SK-N-SH (cell line): Measurements from ENCODE around the gene ZMYM2. TPM values are rescaled to one million over a fixed set of nuclear protein-coding genes. Genes with fewer than 3 reads are reported as not detected.

Source experiments
- CTCF ChIA-PET: fragments of 300-600, 350-600 bp; formaldehyde crosslinking; extraction: SDS; loops from one replicate; lab custom pipeline; 2021; lab: Yijun Ruan, JAX
- POLR2A ChIA-PET: fragments of 350-600 bp; sonication (Branson Sonifier 250); formaldehyde crosslinking; extraction: SDS; loops from one replicate; lab custom pipeline; 2020; ENCODE audit warnings: antibody characterized with exemption, inconsistent platforms; lab: Yijun Ruan, JAX
- DNase-seq: peaks from one replicate; pipeline ENCODE4 v3.0.0; 2012
- H2AFZ ChIP-seq: fragments of 200-600 bp; sonication (generic); 2 replicates; pipeline ENCODE4 v1.8.1; 2016; ENCODE audit warnings: antibody characterized with exemption, mild to moderate bottlenecking, low read depth
- H3F3A ChIP-seq: fragments of 200-600 bp; sonication (generic); replicated peaks from 2 replicates; pipeline ENCODE3; 2016; ENCODE audit warnings: antibody characterized with exemption, mild to moderate bottlenecking; ENCODE audit not compliant: insufficient read depth
- H3K27ac ChIP-seq, 2 experiments: fragments of 200-500 bp in 1 of 2; fragments of 200-600 bp in 1 of 2; sonication (Bioruptor generic) in 1 of 2; sonication (generic), shearing (Covaris generic) in 1 of 2; 2 replicates each; pipeline versions ENCODE4 v1.5.1 to v1.6.1; 2014 to 2016; ENCODE audit warnings: low read depth in 2 of 2, inconsistent platforms in 1 of 2, low read length in 1 of 2, mild to moderate bottlenecking in 1 of 2, mixed read lengths in 1 of 2
- H3K27me3 ChIP-seq: fragments of 200-600 bp; sonication (generic), shearing (Covaris generic); 2 replicates; pipeline ENCODE4 v1.6.1; 2016; ENCODE audit warnings: mixed run types; ENCODE audit not compliant: insufficient read depth
- H3K36me3 ChIP-seq, 2 experiments: fragments of 200-500 bp in 1 of 2; fragments of 200-600 bp in 1 of 2; sonication (Bioruptor generic) in 1 of 2; sonication (generic) in 1 of 2; replicated peaks in 1 of 2; 2 replicates each; pipeline versions ENCODE3 to v1.5.1; 2014 to 2016; ENCODE audit warnings: low read length in 1 of 2, mild to moderate bottlenecking in 1 of 2; ENCODE audit not compliant: insufficient read depth in 2 of 2, control insufficient read depth in 1 of 2
- H3K4me1 ChIP-seq, 2 experiments: fragments of 200-500 bp in 1 of 2; fragments of 200-600 bp in 1 of 2; sonication (Bioruptor generic) in 1 of 2; sonication (generic), shearing (Covaris generic) in 1 of 2; 2 replicates each; pipeline versions ENCODE4 v1.5.1 to v1.6.1; 2014 to 2016; ENCODE audit warnings: low read depth in 1 of 2, low read length in 1 of 2, mixed run types in 1 of 2; ENCODE audit not compliant: insufficient read depth in 2 of 2, control insufficient read depth in 1 of 2
- H3K4me2 ChIP-seq: fragments of 200-600 bp; sonication (generic), shearing (Covaris generic); 2 replicates; pipeline ENCODE4 v1.6.1; 2017; ENCODE audit warnings: mixed run types
- H3K4me3 ChIP-seq, 2 experiments: fragments of 200-500 bp in 1 of 2; fragments of 200-600 bp in 1 of 2; sonication (Bioruptor generic) in 1 of 2; sonication (generic), shearing (Covaris generic) in 1 of 2; 2 replicates each; pipeline versions ENCODE4 v1.5.1 to v1.8.1; 2014 to 2016; ENCODE audit warnings: low read depth in 2 of 2, inconsistent platforms in 1 of 2, low read length in 1 of 2, mild to moderate bottlenecking in 1 of 2, mixed read lengths in 1 of 2, moderate library complexity in 1 of 2
- H3K79me2 ChIP-seq: fragments of 200-600 bp; sonication (generic); 2 replicates; pipeline ENCODE4 v1.8.1; 2017; ENCODE audit warnings: mild to moderate bottlenecking; ENCODE audit not compliant: insufficient read depth
- H3K9ac ChIP-seq: fragments of 200-600 bp; sonication (generic); 2 replicates; pipeline ENCODE4 v1.6.1; 2017; ENCODE audit warnings: mixed run types
- H3K9me2 ChIP-seq: fragments of 200-600 bp; sonication (generic); 2 replicates; pipeline ENCODE4 v1.6.1; 2017; ENCODE audit warnings: mixed run types
- H3K9me3 ChIP-seq: fragments of 200-600 bp; sonication (generic); 2 replicates; pipeline ENCODE4 v1.6.1; 2017; ENCODE audit warnings: mixed run types, mild to moderate bottlenecking, moderate library complexity
- H4K20me1 ChIP-seq: fragments of 200-600 bp; sonication (generic); 2 replicates; pipeline ENCODE4 v1.6.1; 2017; ENCODE audit warnings: mild to moderate bottlenecking, mixed run types; ENCODE audit not compliant: insufficient read depth
- CTCF ChIP-seq: fragments of 200-600 bp; sonication (generic); IDR thresholded peaks from 2 replicates; pipeline ENCODE4 v1.6.1; 2017; ENCODE audit warnings: antibody characterized with exemption, mild to moderate bottlenecking, moderate library complexity
- FOSL2 ChIP-seq: IDR thresholded peaks from 2 replicates; pipeline ENCODE4 v1.4.0; 2012; ENCODE audit warnings: low read depth, mild to moderate bottlenecking, moderate library complexity, borderline replicate concordance
- FOXM1 ChIP-seq: IDR thresholded peaks from 2 replicates; pipeline ENCODE4 v1.4.0; 2012; ENCODE audit warnings: low read depth, mild to moderate bottlenecking
- GATA2 ChIP-seq: sonication (generic); formaldehyde crosslinking; IDR thresholded peaks from 2 replicates; pipeline ENCODE4 v1.5.0; 2020; ENCODE audit warnings: mild to moderate bottlenecking, missing genetic modification reagents
- IRF3 ChIP-seq: fragments of 150-350 bp; IDR thresholded peaks from 2 replicates; pipeline ENCODE4 v1.6.1; 2016; ENCODE audit warnings: mild to moderate bottlenecking, low read depth, low read length
- JUND ChIP-seq: IDR thresholded peaks from 2 replicates; pipeline ENCODE4 v1.4.0; 2012
- MAX ChIP-seq: IDR thresholded peaks from 2 replicates; pipeline ENCODE4 v1.4.0; 2012; ENCODE audit warnings: low read depth
- MXI1 ChIP-seq: IDR thresholded peaks from 2 replicates; pipeline ENCODE4 v1.6.1; 2012; ENCODE audit warnings: mild to moderate bottlenecking, low read depth, low read length, improper control_type of control experiment
- NRF1 ChIP-seq: IDR thresholded peaks from 2 replicates; pipeline ENCODE4 v1.6.1; 2012; ENCODE audit warnings: low read depth, mild to moderate bottlenecking, low read length
- REST ChIP-seq: IDR thresholded peaks from 2 replicates; pipeline ENCODE4 v1.6.1; 2012; ENCODE audit warnings: mild to moderate bottlenecking, low read depth, low read length, moderate library complexity
- WGBS: methylation state at CpG from one replicate; pipeline ENCODE4 v1.1.6; 2017; ENCODE audit warnings: low lambda C conversion rate; 5-methylcytosine and 5-hydroxymethylcytosine counted together
- polyA plus RNA-seq, 3 experiments: library from polyadenylated mRNA; depleted of rRNA; stranded (reverse); fragments of >200 nt; gene quantifications; 2 replicates each; pipeline ENCODE4 v1.2.3, GENCODE V29; 2012

ZMYM2 gene
- polyA plus RNA-seq, 1 of the 3 experiments (the other 2 are of a cell fraction), result 11.5 TPM

GRCh38 chr13:20077086-20077485, 118.6 kb downstream of the ZMYM2 start (continued):
- TF ChIP-seq REST (no peak), MAX (no peak), IRF3 (no peak), FOXM1 (no peak), MXI1 (no peak), FOSL2 (no peak)

GRCh38 chr13:20080377-20081164, 122.0 kb downstream of the ZMYM2 start:
- Histone ChIP-seq H4K20me1 (no peaks in the 10 kb centered on the region), H3K4me1 (no peaks in the 10 kb centered on the region; a peak in 1 of 4 replicates), H2AFZ (no peak overlapping the region), H3K27me3 (no peaks in the 10 kb centered on the region), H3K9ac (no peak overlapping the region), H3K27ac (no peak overlapping the region), H3F3A (no peaks in the 10 kb centered on the region), H3K79me2 (0 out of 2 replicates have a peak, but pooled peaks cover 2% of the 10 kb centered on the region), H3K4me2 (no peak overlapping the region), H3K9me2 (no peaks in the 10 kb centered on the region), H3K4me3 (no peak overlapping the region), H3K9me3 (no peaks in the 10 kb centered on the region), H3K36me3 (peaks cover 62 to 70% of the 10 kb centered on the region in 2 experiments)
- CTCF ChIA-PET, result no interaction called here
- no peak for TF ChIP-seq NRF1
- TF ChIP-seq GATA2 (CRISPR knock-in tag), result no peak
- TF ChIP-seq JUND, result no peak
- TF ChIP-seq CTCF, result no peak
- TF ChIP-seq MXI1, result no peak
- DNase-seq, result no peak
- POLR2A ChIA-PET, result no interaction called here
- 96% methylated on average over 7 of the region's 7 CpGs for WGBS
